PC-9 (cell line): ENCODE data around the gene RBBP8. TPM values are rescaled to one million over a fixed set of nuclear protein-coding genes. Genes with fewer than 3 reads are reported as not detected.

Experiments used
- BruUV-seq: library from RNA; stranded (reverse); fragments of 400-500 nt; replicated peaks from 2 replicates; lab custom pipeline; 2021; lab: Mats Ljungman, UMichigan
- CTCF ChIA-PET: fragments of 300-600 bp; sonication (Branson Sonifier 250); formaldehyde crosslinking; loops from one replicate; lab custom pipeline; 2022; ENCODE audit warnings: antibody characterized with exemption; lab: Charles Lee
- POLR2A ChIA-PET: fragments of 300-600 bp; sonication (Branson Sonifier 250); formaldehyde crosslinking; loops from one replicate; lab custom pipeline; 2022; ENCODE audit warnings: antibody characterized with exemption; ENCODE audit not compliant: unreplicated experiment; lab: Charles Lee
- DNase-seq, 2 experiments: peaks; one replicate each; pipeline versions ENCODE4 v3.0.0 to v3.0.0-alpha.2; 2015 to 2022; ENCODE audit warnings: mixed read lengths in 1 of 2
- H2AFZ ChIP-seq: fragments of 200-600 bp; sonication (generic); 2 replicates; pipeline ENCODE4 v1.8.1; 2017; ENCODE audit warnings: antibody characterized with exemption
- H3F3A ChIP-seq: fragments of 200-600 bp; sonication (generic); 2 replicates; pipeline ENCODE4 v1.8.1; 2017; ENCODE audit warnings: antibody characterized with exemption, mild to moderate bottlenecking, low read depth; ENCODE audit not compliant: insufficient read depth
- H3K27ac ChIP-seq: fragments of 200-600 bp; sonication (generic); 2 replicates; pipeline ENCODE4 v1.6.1; 2016; ENCODE audit warnings: mixed run types
- H3K27me3 ChIP-seq: fragments of 200-600 bp; sonication (generic); 2 replicates; pipeline ENCODE4 v1.6.1; 2016; ENCODE audit warnings: low read depth, mixed run types; ENCODE audit not compliant: insufficient read depth
- H3K36me3 ChIP-seq: fragments of 200-600 bp; sonication (generic); 2 replicates; pipeline ENCODE4 v1.6.1; 2016; ENCODE audit warnings: low read depth, mixed run types
- H3K4me1 ChIP-seq: fragments of 200-600 bp; sonication (generic); replicated peaks from 2 replicates; pipeline ENCODE4 v1.6.1; 2016; ENCODE audit warnings: mixed run types; ENCODE audit not compliant: insufficient read depth
- H3K4me2 ChIP-seq: fragments of 200-600 bp; sonication (generic); 2 replicates; pipeline ENCODE4 v1.6.1; 2017; ENCODE audit warnings: mixed run types
- H3K4me3 ChIP-seq: fragments of 200-600 bp; sonication (generic); 2 replicates; pipeline ENCODE4 v1.6.1; 2016; ENCODE audit warnings: mixed run types
- H3K79me2 ChIP-seq: fragments of 200-600 bp; sonication (generic); 2 replicates; pipeline ENCODE4 v1.6.1; 2017; ENCODE audit warnings: low read depth, mixed run types
- H3K9me2 ChIP-seq: fragments of 200-600 bp; sonication (generic); 2 replicates; pipeline ENCODE4 v1.8.1; 2017; ENCODE audit warnings: mild to moderate bottlenecking; ENCODE audit not compliant: insufficient read depth
- H3K9me3 ChIP-seq: fragments of 200-600 bp; sonication (generic); 2 replicates; pipeline ENCODE4 v1.8.1; 2016; ENCODE audit warnings: low read depth; ENCODE audit not compliant: insufficient read depth
- H4K20me1 ChIP-seq: fragments of 200-600 bp; sonication (generic); 2 replicates; pipeline ENCODE4 v1.8.1; 2017; ENCODE audit not compliant: insufficient read depth
- EZH2 ChIP-seq: fragments of 200-600 bp; sonication (generic); IDR thresholded peaks from 2 replicates; pipeline ENCODE4 v1.8.0; 2017; ENCODE audit warnings: antibody characterized with exemption, low read depth
- intact Hi-C: fragments of 100-400 bp; cut with micrococcal nuclease; formaldehyde crosslinking; loops from one replicate; pipeline ENCODE4 v1.10.0; 2022; ENCODE audit not compliant: unreplicated experiment
- total RNA-seq: library from RNA; stranded (reverse); gene quantifications from 2 replicates; pipeline ENCODE4 v1.2.3, GENCODE V29; 2021
- TF ChIP-seq, protein P1 (sequence below): fragments of 200-600 bp; sonication (generic); conservative IDR thresholded peaks from 2 replicates; pipeline ENCODE4 v1.6.1; 2017; ENCODE audit warnings: mixed run types, antibody characterized with exemption, mild to moderate bottlenecking, moderate library complexity

RBBP8 gene
- total RNA-seq, 1 experiment from 2014 or later, result 28.4 TPM

DNA sequence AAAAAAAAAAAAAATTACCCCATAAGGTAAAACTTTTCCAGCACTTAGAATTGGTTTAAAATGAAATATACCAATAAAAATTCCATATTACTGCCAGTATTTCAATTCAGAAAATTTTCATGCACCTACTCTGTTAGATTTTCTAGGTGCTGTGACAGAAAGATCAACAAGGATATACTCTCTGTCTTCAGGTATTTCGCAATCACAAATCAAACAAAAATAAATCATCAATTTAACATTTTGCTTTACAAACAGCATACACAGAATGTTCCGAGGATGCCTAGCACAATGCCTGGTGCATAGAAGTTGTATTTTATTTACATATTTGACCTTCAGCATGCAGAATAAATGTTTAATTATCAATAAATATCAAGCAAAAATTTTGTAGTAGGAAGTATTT, 66.5 kb downstream of the RBBP8 start:
- no TSS peak for BruUV-seq
- Histone ChIP-seq H3K9me2 (no peaks in the 10 kb centered on the region), H3K9me3 (no peaks in the 10 kb centered on the region), H3K79me2 (no peaks in the 10 kb centered on the region), H2AFZ (no peak overlapping the region), H3K4me3 (no peak overlapping the region), H3K27me3 (no peaks in the 10 kb centered on the region), H3K4me1 (no peaks in the 10 kb centered on the region), H3K36me3 (no peaks in the 10 kb centered on the region), H3K27ac (no peak overlapping the region), H4K20me1 (no peaks in the 10 kb centered on the region), H3F3A (no peaks in the 10 kb centered on the region), H3K4me2 (no peak overlapping the region)
- intact Hi-C loops, result no loop called here
- ChIA-PET CTCF (no interaction called here), POLR2A (no interaction called here)
- TF ChIP-seq, protein P1, sequence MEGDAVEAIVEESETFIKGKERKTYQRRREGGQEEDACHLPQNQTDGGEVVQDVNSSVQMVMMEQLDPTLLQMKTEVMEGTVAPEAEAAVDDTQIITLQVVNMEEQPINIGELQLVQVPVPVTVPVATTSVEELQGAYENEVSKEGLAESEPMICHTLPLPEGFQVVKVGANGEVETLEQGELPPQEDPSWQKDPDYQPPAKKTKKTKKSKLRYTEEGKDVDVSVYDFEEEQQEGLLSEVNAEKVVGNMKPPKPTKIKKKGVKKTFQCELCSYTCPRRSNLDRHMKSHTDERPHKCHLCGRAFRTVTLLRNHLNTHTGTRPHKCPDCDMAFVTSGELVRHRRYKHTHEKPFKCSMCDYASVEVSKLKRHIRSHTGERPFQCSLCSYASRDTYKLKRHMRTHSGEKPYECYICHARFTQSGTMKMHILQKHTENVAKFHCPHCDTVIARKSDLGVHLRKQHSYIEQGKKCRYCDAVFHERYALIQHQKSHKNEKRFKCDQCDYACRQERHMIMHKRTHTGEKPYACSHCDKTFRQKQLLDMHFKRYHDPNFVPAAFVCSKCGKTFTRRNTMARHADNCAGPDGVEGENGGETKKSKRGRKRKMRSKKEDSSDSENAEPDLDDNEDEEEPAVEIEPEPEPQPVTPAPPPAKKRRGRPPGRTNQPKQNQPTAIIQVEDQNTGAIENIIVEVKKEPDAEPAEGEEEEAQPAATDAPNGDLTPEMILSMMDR, result no peak
- no peak for TF ChIP-seq EZH2
- DNase-seq, result no peak

DNA sequence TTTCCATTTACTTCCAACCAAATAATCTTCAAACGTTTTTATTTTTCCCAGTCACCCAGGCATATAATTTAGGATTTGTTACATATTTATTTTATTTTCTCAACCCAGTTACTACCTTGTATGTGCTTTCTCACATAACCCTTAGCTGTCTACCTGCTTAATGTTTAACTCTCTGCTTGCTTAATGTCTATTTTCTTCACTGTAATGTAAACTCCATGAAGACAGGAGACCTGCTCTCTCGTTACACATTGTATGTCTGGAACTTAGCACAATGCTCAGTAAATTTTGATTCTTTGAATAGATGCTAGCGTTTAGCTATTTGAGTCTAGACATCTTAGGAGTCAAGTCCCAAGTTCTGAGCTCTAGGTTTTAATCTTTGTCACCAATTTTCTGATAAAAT, 70.2 kb downstream of the RBBP8 start:
- intact Hi-C loops, result no loop called here
- no peak overlapping the region for H3K27ac ChIP-seq
- H3K9me2 ChIP-seq, result no peaks in the 10 kb centered on the region
- no peak overlapping the region for H3K4me3 ChIP-seq
- no peaks in the 10 kb centered on the region for H3K9me3 ChIP-seq
- no peaks in the 10 kb centered on the region for H4K20me1 ChIP-seq
- no peaks in the 10 kb centered on the region for H3K79me2 ChIP-seq
- no TSS peak for BruUV-seq
- H2AFZ ChIP-seq, result no peak overlapping the region
- H3K4me1 ChIP-seq, result no peaks in the 10 kb centered on the region
- H3F3A ChIP-seq, result no peaks in the 10 kb centered on the region
- TF ChIP-seq, protein P1, result no peak
- no peak for TF ChIP-seq EZH2
- H3K4me2 ChIP-seq, result no peak overlapping the region
- H3K27me3 ChIP-seq, result no peaks in the 10 kb centered on the region
- ChIA-PET POLR2A (no interaction called here), CTCF (interaction anchor here (0.7 kb wide), 1 partner anchor 413 kb away, joined by 5 read pairs; no protein-coding TSS in a partner anchor)
- H3K36me3 ChIP-seq, result no peaks in the 10 kb centered on the region
- DNase-seq, result no peak

DNA sequence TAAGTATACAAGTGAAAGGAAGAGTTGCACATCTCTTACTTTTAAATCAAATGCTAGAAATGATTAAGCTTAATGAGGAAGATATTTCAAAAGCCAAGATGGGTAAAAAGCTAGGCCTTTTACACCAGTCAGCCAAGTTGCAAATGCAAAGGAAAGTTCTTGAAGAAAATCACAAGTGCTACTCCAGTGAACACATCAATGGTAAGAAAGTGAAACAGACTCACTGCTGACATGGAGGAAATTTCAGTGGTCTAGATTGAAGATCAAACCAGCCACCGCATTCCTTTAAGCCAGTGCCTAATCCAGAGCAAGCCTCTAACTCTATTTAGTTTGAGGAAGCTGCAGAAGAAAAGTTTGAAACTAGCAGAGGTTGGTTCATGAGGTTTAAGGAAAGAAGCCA, 79.1 kb downstream of the RBBP8 start:
- Histone ChIP-seq H3K36me3 (no peaks in the 10 kb centered on the region), H3K9me2 (no peaks in the 10 kb centered on the region), H3K79me2 (no peaks in the 10 kb centered on the region), H3K27ac (no peak overlapping the region), H3K27me3 (no peaks in the 10 kb centered on the region), H3K4me1 (no peaks in the 10 kb centered on the region), H4K20me1 (no peaks in the 10 kb centered on the region), H2AFZ (no peak overlapping the region), H3K4me2 (no peak overlapping the region), H3K4me3 (no peak overlapping the region), H3F3A (no peaks in the 10 kb centered on the region), H3K9me3 (no peaks in the 10 kb centered on the region)
- no peak for TF ChIP-seq EZH2
- TF ChIP-seq, protein P1, result no peak
- no peak for DNase-seq
- no TSS peak for BruUV-seq
- POLR2A ChIA-PET, result no interaction called here
- CTCF ChIA-PET, result no interaction called here
- intact Hi-C loops, result no loop called here
